ENCODE results near the gene TET1.

The TET1 gene

GRCh38 chr10:68543004-68543918 is 16.9 kb upstream of the TET1 start:
- no peak overlapping the region for H3K27ac ChIP-seq (ENCODE audit: low read depth, low read length)
- H3K9ac ChIP-seq (ENCODE audit: low read depth in 1 of 2, low read length in 2 of 2): no peak overlapping the region
- H3K36me3 ChIP-seq (ENCODE audit: control insufficient read depth in 1 of 2, insufficient read depth in 2 of 2, low read length in 2 of 2): no peaks in the 10 kb centered on the region
- no peak overlapping the region for H3K4me3 ChIP-seq (ENCODE audit: low read depth in 1 of 2, low read length in 2 of 2)
- H3K27me3 ChIP-seq (ENCODE audit: control insufficient read depth in 1 of 2, insufficient read depth in 2 of 2, low read length in 2 of 2): no peaks in the 10 kb centered on the region
- H3K9me3 ChIP-seq (ENCODE audit: control insufficient read depth in 1 of 2, low read length in 2 of 2): no peaks in the 10 kb centered on the region
- no peaks in the 10 kb centered on the region for H3K4me1 ChIP-seq (ENCODE audit: control insufficient read depth in 1 of 2, insufficient read depth in 2 of 2, low read length in 2 of 2)

DNA sequence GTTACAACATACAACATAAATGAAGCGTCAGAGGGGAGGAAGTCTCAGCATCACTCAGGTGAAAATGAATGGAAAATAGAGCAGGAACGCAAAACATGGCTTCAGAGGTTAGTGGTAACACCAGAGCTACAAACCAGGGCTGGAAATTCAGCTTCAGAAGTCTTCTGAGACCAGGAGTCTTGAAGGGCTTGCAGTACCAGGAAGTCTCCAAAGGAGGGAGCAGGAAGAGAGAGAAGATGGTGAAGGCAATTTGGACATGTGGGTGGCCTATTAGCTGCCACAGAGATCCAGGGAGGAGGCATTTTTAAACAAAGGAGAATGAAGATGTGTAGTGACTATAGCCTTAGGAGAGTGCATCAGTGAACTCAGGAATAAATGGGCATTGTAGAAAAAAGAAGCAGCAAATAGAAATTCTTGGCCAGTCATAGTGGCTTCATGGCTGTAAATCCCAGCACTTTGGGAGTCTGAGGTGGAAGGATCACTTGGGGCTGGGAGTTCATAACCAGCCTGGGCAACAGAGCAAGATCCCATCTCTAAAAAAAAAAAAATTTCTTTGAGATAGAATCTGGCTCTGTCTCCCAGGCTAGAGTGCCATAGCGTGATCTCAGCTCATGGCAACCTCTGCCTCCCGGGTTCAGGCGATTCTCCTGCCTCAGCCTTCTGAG is 9.3 kb upstream of the TET1 start:
- Histone ChIP-seq H3K9me3 (ENCODE audit: control insufficient read depth in 1 of 2, low read length in 2 of 2) (no peaks in the 10 kb centered on the region), H3K27ac (ENCODE audit: low read depth, low read length) (no peak overlapping the region), H3K4me1 (ENCODE audit: control insufficient read depth in 1 of 2, insufficient read depth in 2 of 2, low read length in 2 of 2) (no peaks in the 10 kb centered on the region), H3K4me3 (ENCODE audit: low read depth in 1 of 2, low read length in 2 of 2) (no peak overlapping the region), H3K9ac (ENCODE audit: low read depth in 1 of 2, low read length in 2 of 2) (no peak overlapping the region), H3K36me3 (ENCODE audit: control insufficient read depth in 1 of 2, insufficient read depth in 2 of 2, low read length in 2 of 2) (no peaks in the 10 kb centered on the region), H3K27me3 (ENCODE audit: control insufficient read depth in 1 of 2, insufficient read depth in 2 of 2, low read length in 2 of 2) (no peaks in the 10 kb centered on the region)

DNA sequence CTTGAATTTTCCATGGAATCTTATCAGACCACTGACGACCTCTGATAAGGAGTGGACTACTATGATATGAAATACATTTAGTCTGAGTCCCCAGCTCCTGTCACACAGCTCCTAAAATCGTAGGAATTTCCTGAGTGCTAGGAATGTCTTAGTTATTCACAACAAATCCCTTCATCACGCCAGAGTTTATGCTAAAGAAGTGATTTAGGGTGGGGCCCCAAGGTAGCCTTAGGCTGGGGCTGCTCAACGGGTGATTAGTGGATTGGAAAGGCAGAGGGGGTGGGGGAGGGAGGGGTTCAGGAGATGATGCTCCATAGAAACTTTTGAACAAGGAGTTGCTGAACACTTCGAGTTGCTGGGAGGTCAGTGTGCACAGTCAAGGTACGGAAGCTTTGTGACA is 7.0 kb upstream of the TET1 start:
- no peaks in the 10 kb centered on the region for H3K4me1 ChIP-seq (ENCODE audit: control insufficient read depth in 1 of 2, insufficient read depth in 2 of 2, low read length in 2 of 2)
- no peaks in the 10 kb centered on the region for H3K9me3 ChIP-seq (ENCODE audit: control insufficient read depth in 1 of 2, low read length in 2 of 2)
- H3K4me3 ChIP-seq (ENCODE audit: low read depth in 1 of 2, low read length in 2 of 2): no peak overlapping the region
- no peaks in the 10 kb centered on the region for H3K36me3 ChIP-seq (ENCODE audit: control insufficient read depth in 1 of 2, insufficient read depth in 2 of 2, low read length in 2 of 2)
- no peaks in the 10 kb centered on the region for H3K27me3 ChIP-seq (ENCODE audit: control insufficient read depth in 1 of 2, insufficient read depth in 2 of 2, low read length in 2 of 2)
- H3K27ac ChIP-seq (ENCODE audit: low read depth, low read length): no peak overlapping the region
- no peak overlapping the region for H3K9ac ChIP-seq (ENCODE audit: low read depth in 1 of 2, low read length in 2 of 2)

GRCh38 chr10:68553599-68553998 is 6.5 kb upstream of the TET1 start:
- H3K9ac ChIP-seq (ENCODE audit: low read depth in 1 of 2, low read length in 2 of 2): no peak overlapping the region
- H3K36me3 ChIP-seq (ENCODE audit: control insufficient read depth in 1 of 2, insufficient read depth in 2 of 2, low read length in 2 of 2): no peaks in the 10 kb centered on the region
- H3K9me3 ChIP-seq (ENCODE audit: control insufficient read depth in 1 of 2, low read length in 2 of 2): no peaks in the 10 kb centered on the region
- no peaks in the 10 kb centered on the region for H3K27me3 ChIP-seq (ENCODE audit: control insufficient read depth in 1 of 2, insufficient read depth in 2 of 2, low read length in 2 of 2)
- no peak overlapping the region for H3K27ac ChIP-seq (ENCODE audit: low read depth, low read length)
- H3K4me1 ChIP-seq (ENCODE audit: control insufficient read depth in 1 of 2, insufficient read depth in 2 of 2, low read length in 2 of 2): no peaks in the 10 kb centered on the region
- H3K4me3 ChIP-seq (ENCODE audit: low read depth in 1 of 2, low read length in 2 of 2): no peak overlapping the region

DNA sequence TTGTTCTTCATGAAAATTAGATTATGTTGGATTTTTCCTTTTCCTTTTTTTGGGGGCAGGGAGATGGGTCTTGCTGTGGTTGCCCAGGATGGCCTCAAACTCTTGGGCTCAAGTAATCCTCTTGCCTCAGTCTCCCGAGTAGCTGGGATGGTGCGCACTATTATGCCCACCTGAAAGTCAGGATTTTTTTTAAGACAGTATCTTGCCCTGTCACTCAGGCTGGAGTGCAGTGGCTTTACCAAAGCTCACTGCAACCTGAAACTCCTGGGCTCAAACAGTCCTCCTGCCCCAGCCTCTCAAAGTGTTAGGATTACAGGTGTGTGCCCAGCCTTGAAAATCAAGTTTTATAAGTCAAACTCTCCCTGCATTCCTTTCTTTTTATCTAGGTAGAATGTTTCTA is 1.7 kb upstream of the TET1 start:
- H3K4me3 ChIP-seq (ENCODE audit: low read depth in 1 of 2, low read length in 2 of 2): no peak overlapping the region
- peaks cover 10 to 28% of the 10 kb centered on the region in 2 donors for H3K27me3 ChIP-seq (ENCODE audit: control insufficient read depth in 1 of 2, insufficient read depth in 2 of 2, low read length in 2 of 2)
- no peak overlapping the region for H3K27ac ChIP-seq (ENCODE audit: low read depth, low read length)
- H3K9ac ChIP-seq (ENCODE audit: low read depth in 1 of 2, low read length in 2 of 2): no peak overlapping the region
- peaks cover 4 to 6% of the 10 kb centered on the region in 2 donors for H3K4me1 ChIP-seq (ENCODE audit: control insufficient read depth in 1 of 2, insufficient read depth in 2 of 2, low read length in 2 of 2)
- H3K9me3 ChIP-seq (ENCODE audit: control insufficient read depth in 1 of 2, low read length in 2 of 2): no peaks in the 10 kb centered on the region
- no peaks in the 10 kb centered on the region for H3K36me3 ChIP-seq (ENCODE audit: control insufficient read depth in 1 of 2, insufficient read depth in 2 of 2, low read length in 2 of 2)

GRCh38 chr10:68559251-68559650 is 886 bp upstream of the TET1 start:
- Histone ChIP-seq H3K36me3 (ENCODE audit: control insufficient read depth in 1 of 2, insufficient read depth in 2 of 2, low read length in 2 of 2) (no peaks in the 10 kb centered on the region), H3K27ac (ENCODE audit: low read depth, low read length) (no peak overlapping the region), H3K9me3 (ENCODE audit: control insufficient read depth in 1 of 2, low read length in 2 of 2) (no peaks in the 10 kb centered on the region), H3K4me1 (ENCODE audit: control insufficient read depth in 1 of 2, insufficient read depth in 2 of 2, low read length in 2 of 2) (peaks cover 4 to 6% of the 10 kb centered on the region in 2 donors), H3K9ac (ENCODE audit: low read depth in 1 of 2, low read length in 2 of 2) (no peak overlapping the region), H3K4me3 (ENCODE audit: low read depth in 1 of 2, low read length in 2 of 2) (no peak overlapping the region), H3K27me3 (ENCODE audit: control insufficient read depth in 1 of 2, insufficient read depth in 2 of 2, low read length in 2 of 2) (peaks cover 10 to 28% of the 10 kb centered on the region in 2 donors)

DNA sequence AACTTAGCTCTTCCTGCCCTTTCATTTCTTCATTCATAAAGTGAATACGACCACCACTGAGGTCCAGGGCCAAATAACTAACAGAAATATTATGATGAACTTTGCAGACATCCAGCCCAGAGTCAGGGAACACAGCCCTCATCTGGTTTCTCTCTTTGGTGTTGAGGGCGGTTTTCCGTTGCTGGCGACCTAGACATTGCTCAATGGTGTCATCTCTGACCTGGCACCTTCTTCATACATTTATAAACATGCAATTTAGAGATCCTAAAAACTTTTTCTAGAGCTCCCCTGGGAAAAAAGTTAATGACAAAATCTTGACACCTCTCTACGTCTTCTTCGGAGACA is 324 bp upstream of the TET1 start:
- no peaks in the 10 kb centered on the region for H3K9me3 ChIP-seq (ENCODE audit: control insufficient read depth in 1 of 2, low read length in 2 of 2)
- H3K4me3 ChIP-seq (ENCODE audit: low read depth in 1 of 2, low read length in 2 of 2): peak overlapping the region; percentile 65 to 70
- H3K36me3 ChIP-seq (ENCODE audit: control insufficient read depth in 1 of 2, insufficient read depth in 2 of 2, low read length in 2 of 2): no peaks in the 10 kb centered on the region
- peaks cover 4 to 6% of the 10 kb centered on the region in 2 donors for H3K4me1 ChIP-seq (ENCODE audit: control insufficient read depth in 1 of 2, insufficient read depth in 2 of 2, low read length in 2 of 2)
- H3K9ac ChIP-seq (ENCODE audit: low read depth in 1 of 2, low read length in 2 of 2): peak overlapping the region in 1 of 2 donors; percentile 16
- H3K27ac ChIP-seq (ENCODE audit: low read depth, low read length): no peak overlapping the region
- H3K27me3 ChIP-seq (ENCODE audit: control insufficient read depth in 1 of 2, insufficient read depth in 2 of 2, low read length in 2 of 2): peaks cover 10 to 28% of the 10 kb centered on the region in 2 donors

DNA sequence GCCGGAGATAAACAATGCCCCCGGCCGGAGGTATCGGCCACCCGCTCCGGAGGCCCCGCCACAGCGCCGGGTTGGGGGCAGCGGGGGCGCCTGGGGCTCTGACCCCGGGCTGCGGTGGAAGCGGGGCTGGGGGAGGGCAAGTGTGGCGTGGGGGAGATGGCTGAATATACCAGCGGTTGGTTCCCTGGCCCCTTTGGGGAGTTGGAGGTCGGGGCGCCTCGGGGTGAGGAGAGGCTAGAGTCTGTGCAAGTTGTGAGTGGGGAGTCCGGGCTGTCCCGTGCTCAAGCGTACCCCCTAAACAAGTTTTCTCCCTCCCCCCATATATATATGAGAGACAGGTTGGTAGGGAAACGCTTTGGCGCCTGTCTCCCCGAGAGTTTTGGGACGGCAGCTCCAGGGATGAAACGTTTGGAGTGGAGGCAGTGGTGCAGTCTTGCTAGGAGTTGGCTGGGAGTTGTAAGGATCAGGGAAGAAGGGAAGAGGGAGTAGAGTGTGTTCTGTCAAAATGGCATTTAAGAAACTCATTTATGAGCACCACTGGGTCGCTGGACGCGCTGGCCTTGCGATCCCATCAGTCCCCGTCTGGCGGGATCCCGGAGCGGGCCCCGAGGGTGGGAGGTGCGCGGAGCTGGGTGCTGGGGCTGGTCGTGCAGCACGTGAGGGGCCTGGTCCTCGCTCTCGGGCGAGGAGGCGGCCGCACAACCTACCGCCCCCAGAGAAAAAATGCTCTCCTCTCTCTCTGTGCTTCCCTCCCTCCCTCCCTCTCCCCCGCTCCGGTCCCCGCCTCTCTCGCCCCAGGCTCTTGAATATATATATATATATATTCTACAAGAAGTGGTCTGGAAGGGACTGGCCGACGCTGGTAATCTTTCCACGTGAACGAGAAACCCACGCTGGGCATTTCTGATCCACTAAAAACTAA is 1.1 kb downstream of the TET1 start:
- Histone ChIP-seq H3K27ac (ENCODE audit: low read depth, low read length) (no peak overlapping the region), H3K27me3 (ENCODE audit: control insufficient read depth in 1 of 2, insufficient read depth in 2 of 2, low read length in 2 of 2) (peaks cover 10 to 28% of the 10 kb centered on the region in 2 donors), H3K4me3 (ENCODE audit: low read depth in 1 of 2, low read length in 2 of 2) (peak overlapping the region; percentile 65 to 70), H3K9ac (ENCODE audit: low read depth in 1 of 2, low read length in 2 of 2) (peak overlapping the region in 1 of 2 donors; percentile 12), H3K9me3 (ENCODE audit: control insufficient read depth in 1 of 2, low read length in 2 of 2) (no peaks in the 10 kb centered on the region), H3K4me1 (ENCODE audit: control insufficient read depth in 1 of 2, insufficient read depth in 2 of 2, low read length in 2 of 2) (peaks cover 4 to 6% of the 10 kb centered on the region in 2 donors), H3K36me3 (ENCODE audit: control insufficient read depth in 1 of 2, insufficient read depth in 2 of 2, low read length in 2 of 2) (no peaks in the 10 kb centered on the region)

GRCh38 chr10:68561865-68562649 is 1.9 kb downstream of the TET1 start:
- no peaks in the 10 kb centered on the region for H3K36me3 ChIP-seq (ENCODE audit: control insufficient read depth in 1 of 2, insufficient read depth in 2 of 2, low read length in 2 of 2)

More at GRCh38 chr10:68561865-68562649, 1.9 kb downstream of the TET1 start:
- peaks cover 4 to 6% of the 10 kb centered on the region in 2 donors for H3K4me1 ChIP-seq (ENCODE audit: control insufficient read depth in 1 of 2, insufficient read depth in 2 of 2, low read length in 2 of 2)
- no peaks in the 10 kb centered on the region for H3K9me3 ChIP-seq (ENCODE audit: control insufficient read depth in 1 of 2, low read length in 2 of 2)
- no peak overlapping the region for H3K9ac ChIP-seq (ENCODE audit: low read depth in 1 of 2, low read length in 2 of 2)
- H3K27ac ChIP-seq (ENCODE audit: low read depth, low read length): no peak overlapping the region
- H3K4me3 ChIP-seq (ENCODE audit: low read depth in 1 of 2, low read length in 2 of 2): peak overlapping the region; percentile 25 to 61
- H3K27me3 ChIP-seq (ENCODE audit: control insufficient read depth in 1 of 2, insufficient read depth in 2 of 2, low read length in 2 of 2): peaks cover 10 to 28% of the 10 kb centered on the region in 2 donors
